H1 (cell line): ENCODE data around the gene UBXN11. TPM values are rescaled to one million over a fixed set of nuclear protein-coding genes. Genes with fewer than 3 reads are reported as not detected.

ENCODE experiments used
- CHD2 ChIP-seq: IDR thresholded peaks from 2 replicates; pipeline ENCODE4 v1.6.1; 2012; ENCODE audit warnings: low read length, improper control_type of control experiment
- GTF2F1 ChIP-seq: IDR thresholded peaks from 2 replicates; pipeline ENCODE4 v1.6.1; 2012; ENCODE audit warnings: low read depth, low read length, improper control_type of control experiment, borderline replicate concordance
- SIN3A ChIP-seq, 2 experiments: IDR thresholded peaks in 1 of 2; conservative IDR thresholded peaks in 1 of 2; 2 replicates each; pipeline ENCODE4 v1.6.1; 2011 to 2012; ENCODE audit warnings: low read length in 2 of 2, improper control_type of control experiment in 1 of 2, low read depth in 1 of 2, mild to moderate bottlenecking in 1 of 2
- SP1 ChIP-seq: IDR thresholded peaks from 2 replicates; pipeline ENCODE4 v1.6.1; 2011; ENCODE audit warnings: low read depth, low read length
- polyA plus RNA-seq, 7 experiments: library from polyadenylated mRNA; depleted of rRNA in 3 of 7; stranded (reverse) in 5 of 7; unstranded in 2 of 7; fragments of >200 nt in 5 of 7; fragments of 200-250 nt in 2 of 7; gene quantifications; 1 replicate in 5 of 7; 2 replicates in 1 of 7; 4 replicates in 1 of 7; pipeline versions ENCODE4 v1.2.1 to v1.2.3, GENCODE V29; 2011 to 2013; ENCODE audit warnings: missing spikeins in 2 of 7, mixed read lengths in 2 of 7
- total RNA-seq: library from RNA; stranded (reverse); fragmentation: NEBNext Ultra II Directional; extraction: Animal tissue kit (Norgen Biotek cat#: 25700); gene quantifications from 2 replicates; pipeline ENCODE4 v1.2.1, GENCODE V29; 2021
- TF ChIP-seq, protein P1 (sequence below): IDR thresholded peaks from 2 replicates; pipeline ENCODE4 v1.6.1; 2012; ENCODE audit warnings: low read length, inconsistent platforms

The UBXN11 gene
- total and polyA plus RNA-seq, 2 of the 8 experiments (the other 6 are each of a cell fraction or from before 2014, with no cell fraction given) = 6.3 to 10.4 TPM

DNA sequence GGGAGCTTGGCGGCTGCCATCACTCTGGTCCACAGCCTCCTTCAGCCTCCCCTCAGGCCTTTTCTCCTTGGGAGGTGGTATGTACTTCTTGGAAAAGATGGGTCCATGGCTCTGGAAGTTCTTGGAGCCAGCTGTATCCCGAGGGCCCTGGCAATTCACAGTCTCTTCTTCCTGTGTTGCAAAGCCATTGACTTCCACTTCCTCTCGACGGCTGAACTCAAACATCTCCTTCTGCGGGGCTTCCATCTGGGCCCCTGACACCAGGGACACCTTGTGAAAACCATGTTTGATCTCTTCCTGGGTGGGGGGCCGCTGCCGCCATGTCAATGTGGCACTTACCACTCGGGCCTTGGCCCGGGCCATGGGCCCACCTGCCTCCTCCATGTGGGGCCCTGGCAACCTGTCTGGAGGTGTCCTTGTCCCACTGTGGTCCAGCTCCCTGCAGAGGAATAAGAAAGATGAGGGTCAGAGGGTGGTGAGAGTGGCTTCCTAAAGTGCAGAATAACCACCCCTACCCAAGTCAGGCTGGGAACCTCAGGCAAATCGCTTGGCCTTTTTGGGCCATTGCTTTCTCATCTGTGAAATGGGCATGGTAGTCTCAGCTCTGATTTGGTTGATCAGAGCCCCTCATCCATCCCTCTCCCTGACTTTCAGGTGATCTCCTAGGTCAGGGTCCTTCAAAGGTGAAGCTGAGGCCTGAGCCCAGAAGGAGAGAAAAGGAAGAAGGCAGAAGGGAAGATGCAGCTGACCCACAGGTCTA is 40.0 kb upstream of the UBXN11 start (continued):
- TF ChIP-seq SIN3A (conservative IDR thresholded peaks at IDR 0.05 in 1 of 2, IDR thresholded peaks at IDR 0.05 in 1 of 2; ENCODE audit: low read depth in 1 of 2, low read length in 2 of 2) = no peak
- TF ChIP-seq, protein P1, sequence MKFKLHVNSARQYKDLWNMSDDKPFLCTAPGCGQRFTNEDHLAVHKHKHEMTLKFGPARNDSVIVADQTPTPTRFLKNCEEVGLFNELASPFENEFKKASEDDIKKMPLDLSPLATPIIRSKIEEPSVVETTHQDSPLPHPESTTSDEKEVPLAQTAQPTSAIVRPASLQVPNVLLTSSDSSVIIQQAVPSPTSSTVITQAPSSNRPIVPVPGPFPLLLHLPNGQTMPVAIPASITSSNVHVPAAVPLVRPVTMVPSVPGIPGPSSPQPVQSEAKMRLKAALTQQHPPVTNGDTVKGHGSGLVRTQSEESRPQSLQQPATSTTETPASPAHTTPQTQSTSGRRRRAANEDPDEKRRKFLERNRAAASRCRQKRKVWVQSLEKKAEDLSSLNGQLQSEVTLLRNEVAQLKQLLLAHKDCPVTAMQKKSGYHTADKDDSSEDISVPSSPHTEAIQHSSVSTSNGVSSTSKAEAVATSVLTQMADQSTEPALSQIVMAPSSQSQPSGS = no peak
- no peak for TF ChIP-seq CHD2
- TF ChIP-seq SP1 = no peak
- TF ChIP-seq GTF2F1 = no peak
- TF ChIP-seq, all 59 proteins: peak for 0
